Fibroblast of pulmonary artery (primary cell): ENCODE results near the gene NINJ2.

Experiments used
- DNase-seq: peaks from one replicate; pipeline ENCODE4 v3.0.0-alpha.2; 2010; ENCODE audit warnings: low read depth
- H3K4me3 ChIP-seq: replicated peaks from 2 replicates; pipeline ENCODE4 v1.5.1; 2011; ENCODE audit warnings: low read depth, mild to moderate bottlenecking, control low read depth, low read length, moderate library complexity
- CTCF ChIP-seq: IDR thresholded peaks from 2 replicates; pipeline ENCODE4 v1.5.1; 2011; ENCODE audit warnings: mild to moderate bottlenecking, control low read depth, low read length, inconsistent platforms; ENCODE audit errors: missing control alignments

NINJ2 gene

GRCh38 chr12:556498-556897 lies 106.7 kb downstream of the NINJ2 start:
- H3K4me3 ChIP-seq = no peak overlapping the region
- no peak for TF ChIP-seq CTCF
- DNase-seq = no peak

GRCh38 chr12:554001-554285 lies 109.3 kb downstream of the NINJ2 start:
- no peak overlapping the region for H3K4me3 ChIP-seq
- no peak for DNase-seq
- no peak for TF ChIP-seq CTCF

GRCh38 chr12:553216-554000 lies 109.8 kb downstream of the NINJ2 start:
- no peak for TF ChIP-seq CTCF
- DNase-seq = no peak
- no peak overlapping the region for H3K4me3 ChIP-seq

- no peak overlapping the region for H3K4me3 ChIP-seq
- no peak for TF ChIP-seq CTCF
- no peak for DNase-seq
Measured at GRCh38 chr12:552466-552865, 110.8 kb downstream of the NINJ2 start.

GRCh38 chr12:550473-551260 lies 112.6 kb downstream of the NINJ2 start:
- TF ChIP-seq CTCF = no peak
- no peak for DNase-seq
- H3K4me3 ChIP-seq = no peak overlapping the region

GRCh38 chr12:549476-550082 lies 113.7 kb downstream of the NINJ2 start:
- DNase-seq = no peak
- TF ChIP-seq CTCF = no peak
- no peak overlapping the region for H3K4me3 ChIP-seq
